Measurements from ENCODE around the gene EPHA6. TPM values are rescaled to one million over a fixed set of nuclear protein-coding genes. Genes with fewer than 3 reads are reported as not detected.

Gene EPHA6
- total RNA-seq, 1 experiment from 2014 or later: 0.61 TPM

GRCh38 chr3:97102641-97103040 is 288.2 kb downstream of the EPHA6 start:
- H3K9me3 ChIP-seq (ENCODE audit: control insufficient read depth, low read depth, low read length): no peaks in the 10 kb centered on the region
- H3K79me1 ChIP-seq (ENCODE audit: insufficient read depth, low read depth, low read length, poor library complexity, severe bottlenecking): no peaks in the 10 kb centered on the region
- no peaks in the 10 kb centered on the region for H4K20me1 ChIP-seq (ENCODE audit: control insufficient read depth, insufficient read depth, insufficient read length)
- no peaks in the 10 kb centered on the region for H3K79me2 ChIP-seq (ENCODE audit: insufficient read depth, low read length)
- H3K36me3 Mint-ChIP-seq (ENCODE audit: insufficient read depth in 1 of 3, low read depth in 3 of 3): no peaks in the 10 kb centered on the region
- H2BK20ac ChIP-seq (ENCODE audit: low read depth, low read length, poor library complexity, severe bottlenecking): no peak overlapping the region
- no peak overlapping the region for H3K27ac ChIP-seq (ENCODE audit: insufficient read length, low read depth, low read length)
- no peak overlapping the region for H2BK15ac ChIP-seq (ENCODE audit: low read depth, low read length)
- H2AK5ac ChIP-seq (ENCODE audit: insufficient read length, low read length): no peak overlapping the region
- no peak overlapping the region for H2BK120ac ChIP-seq (ENCODE audit: low read depth, low read length, poor library complexity, severe bottlenecking)
- no peak overlapping the region for H3K4me2 ChIP-seq (ENCODE audit: insufficient read depth, insufficient read length, low read length)
- no peak overlapping the region for H2BK5ac ChIP-seq (ENCODE audit: insufficient read length, low read length)
- H3K9ac ChIP-seq (ENCODE audit: extremely low read depth, insufficient read length, low read length): no peak overlapping the region
- no peak overlapping the region for H4K8ac ChIP-seq (replicated peaks; ENCODE audit: insufficient read length, low read depth, low read length)
- no peak overlapping the region for H3K23ac ChIP-seq (ENCODE audit: insufficient read length, low read depth, low read length)
- no peaks in the 10 kb centered on the region for H3K27me3 Mint-ChIP-seq (ENCODE audit: low read depth)
- no peaks in the 10 kb centered on the region for H3K4me1 ChIP-seq (ENCODE audit: insufficient read depth, low read length)
- no peak overlapping the region for H2BK12ac ChIP-seq (ENCODE audit: insufficient read length, low read depth, low read length)
- H2AFZ ChIP-seq (ENCODE audit: low read length): no peak overlapping the region
- DNase-seq: no peak
- no peak for TF ChIP-seq CTCF (conservative IDR thresholded peaks at IDR 0.05)
- no peak overlapping the region for H3K14ac ChIP-seq (ENCODE audit: insufficient read depth, low read length)
- H3T11ph ChIP-seq (ENCODE audit: low read length): no peak overlapping the region
- H4K5ac ChIP-seq (ENCODE audit: insufficient read length, low read depth, low read length): no peak overlapping the region
- no peak overlapping the region for H3K56ac ChIP-seq (ENCODE audit: insufficient read length, low read depth, low read length)
- no peak overlapping the region for H3K4me3 Mint-ChIP-seq
- H3K27ac Mint-ChIP-seq: no peak overlapping the region
- H4K91ac ChIP-seq (ENCODE audit: insufficient read length, low read depth, low read length): no peak overlapping the region
- no peak overlapping the region for H3K4ac ChIP-seq (ENCODE audit: low read depth, low read length)
- peaks cover 10 to 12% of the 10 kb centered on the region in 2 experiments for H3K4me1 Mint-ChIP-seq
- no peak overlapping the region for H3K18ac ChIP-seq (ENCODE audit: insufficient read length, low read depth, low read length)
- no peaks in the 10 kb centered on the region for H3K27me3 ChIP-seq (ENCODE audit: insufficient read depth, low read length)
- H3K9me3 Mint-ChIP-seq: no peaks in the 10 kb centered on the region
- H3K23me2 ChIP-seq (ENCODE audit: insufficient read length, low read depth, low read length, poor library complexity, severe bottlenecking): no peaks in the 10 kb centered on the region
